Stomach smooth muscle (tissue), 2 donors: ENCODE results near the gene XPO4.

Experiments
- H3K27ac ChIP-seq: one replicate; pipeline ENCODE4 v1.7.0; 2013; ENCODE audit warnings: mild to moderate bottlenecking, low read length, inconsistent platforms
- H3K27me3 ChIP-seq, 2 donors: one replicate each; pipeline ENCODE4 v1.7.0; 2013; ENCODE audit warnings: low read length in 2 of 2; ENCODE audit not compliant: insufficient read depth in 2 of 2, control insufficient read depth in 1 of 2
- H3K36me3 ChIP-seq, 2 donors: one replicate each; pipeline ENCODE4 v1.7.0; 2013; ENCODE audit warnings: low read length in 2 of 2; ENCODE audit not compliant: control insufficient read depth in 2 of 2, insufficient read depth in 2 of 2
- H3K4me1 ChIP-seq: one replicate; pipeline ENCODE4 v1.7.0; 2013; ENCODE audit warnings: low read length; ENCODE audit not compliant: control insufficient read depth, insufficient read depth
- H3K4me3 ChIP-seq, 2 donors: one replicate each; pipeline ENCODE4 v1.7.0; 2013; ENCODE audit warnings: low read length in 2 of 2
- H3K9ac ChIP-seq, 2 donors: one replicate each; pipeline ENCODE4 v1.7.0; 2013; ENCODE audit warnings: low read length in 2 of 2, mild to moderate bottlenecking in 1 of 2
- H3K9me3 ChIP-seq, 2 donors: one replicate each; pipeline ENCODE4 v1.7.0; 2013; ENCODE audit warnings: low read length in 2 of 2; ENCODE audit not compliant: control insufficient read depth in 2 of 2
- donor health status: healthy.
- donor health status: Pancreatic carcinoma.

Gene XPO4

GRCh38 chr13:20814224-20814910, 88.2 kb downstream of the XPO4 start:
- Histone ChIP-seq H3K9me3 (no peaks in the 10 kb centered on the region), H3K4me1 (peaks cover 11% of the 10 kb centered on the region), H3K9ac (no peak overlapping the region), H3K36me3 (no peaks in the 10 kb centered on the region), H3K4me3 (peak overlapping the region; percentile 4 to 6), H3K27ac (peak overlapping the region; percentile 72), H3K27me3 (no peaks in the 10 kb centered on the region)

DNA sequence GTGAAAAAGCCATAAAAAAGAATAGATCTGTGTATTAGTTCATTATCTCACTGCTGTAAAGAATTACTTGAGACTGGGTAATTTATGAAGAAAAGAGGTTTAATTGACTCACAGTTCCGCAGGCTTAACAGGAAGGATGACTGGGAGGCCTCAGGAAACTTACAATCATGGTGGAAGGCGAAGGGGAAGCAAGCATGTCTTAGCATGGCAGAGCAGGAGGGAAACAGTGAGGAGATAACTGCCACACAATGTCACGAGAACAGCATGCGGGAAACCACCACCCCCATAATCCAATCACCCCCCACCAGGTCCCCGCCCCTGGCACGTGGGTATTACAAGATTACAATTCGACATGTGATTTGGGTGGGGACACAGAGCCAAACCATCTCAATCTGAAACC, 89.7 kb downstream of the XPO4 start:
- Histone ChIP-seq H3K36me3 (peaks cover 5 to 8% of the 10 kb centered on the region in 2 donors), H3K27ac (no peak overlapping the region), H3K4me3 (no peak overlapping the region), H3K4me1 (peaks cover 11% of the 10 kb centered on the region), H3K9ac (no peak overlapping the region), H3K27me3 (no peaks in the 10 kb centered on the region), H3K9me3 (no peaks in the 10 kb centered on the region)

GRCh38 chr13:20810808-20811207, 91.7 kb downstream of the XPO4 start:
- no peak overlapping the region for H3K27ac ChIP-seq
- H3K9me3 ChIP-seq = no peaks in the 10 kb centered on the region

DNA sequence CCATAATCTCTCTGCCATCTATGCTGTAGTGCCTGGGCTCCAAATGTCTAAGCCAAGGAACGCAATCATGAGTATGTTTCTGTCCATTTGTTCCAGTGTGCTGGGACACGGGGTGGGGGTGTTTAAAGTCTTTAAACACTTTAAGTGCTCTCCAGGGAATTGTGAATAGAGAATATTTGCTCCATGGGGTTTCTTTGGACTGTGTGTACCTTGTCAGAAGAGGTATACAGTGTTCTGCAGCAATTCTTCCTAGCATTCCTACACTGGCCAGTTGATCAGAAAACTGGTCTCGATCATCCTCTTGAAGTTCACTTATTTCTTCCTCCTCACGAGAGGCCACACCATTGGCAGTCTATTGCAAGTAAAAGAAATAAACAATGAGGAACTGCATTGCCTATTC, 93.7 kb downstream of the XPO4 start:
- Histone ChIP-seq H3K36me3 (peaks cover 8 to 10% of the 10 kb centered on the region in 2 donors), H3K4me3 (no peak overlapping the region), H3K4me1 (peaks cover 7% of the 10 kb centered on the region), H3K27me3 (no peaks in the 10 kb centered on the region), H3K9me3 (no peaks in the 10 kb centered on the region), H3K9ac (no peak overlapping the region), H3K27ac (no peak overlapping the region)

More at GRCh38 chr13:20810808-20811207, 91.7 kb downstream of the XPO4 start:
- Histone ChIP-seq H3K36me3 (peaks cover 8 to 10% of the 10 kb centered on the region in 2 donors), H3K4me3 (no peak overlapping the region), H3K9ac (no peak overlapping the region), H3K4me1 (peaks cover 11% of the 10 kb centered on the region), H3K27me3 (no peaks in the 10 kb centered on the region)

GRCh38 chr13:20803180-20803965, 99.2 kb downstream of the XPO4 start:
- no peak overlapping the region for H3K9ac ChIP-seq
- H3K4me3 ChIP-seq = no peak overlapping the region
- H3K4me1 ChIP-seq = no peaks in the 10 kb centered on the region
- no peaks in the 10 kb centered on the region for H3K27me3 ChIP-seq
- H3K27ac ChIP-seq = no peak overlapping the region
- no peaks in the 10 kb centered on the region for H3K9me3 ChIP-seq
- H3K36me3 ChIP-seq = peaks cover under 1 to 19% of the 10 kb centered on the region in 2 donors

DNA sequence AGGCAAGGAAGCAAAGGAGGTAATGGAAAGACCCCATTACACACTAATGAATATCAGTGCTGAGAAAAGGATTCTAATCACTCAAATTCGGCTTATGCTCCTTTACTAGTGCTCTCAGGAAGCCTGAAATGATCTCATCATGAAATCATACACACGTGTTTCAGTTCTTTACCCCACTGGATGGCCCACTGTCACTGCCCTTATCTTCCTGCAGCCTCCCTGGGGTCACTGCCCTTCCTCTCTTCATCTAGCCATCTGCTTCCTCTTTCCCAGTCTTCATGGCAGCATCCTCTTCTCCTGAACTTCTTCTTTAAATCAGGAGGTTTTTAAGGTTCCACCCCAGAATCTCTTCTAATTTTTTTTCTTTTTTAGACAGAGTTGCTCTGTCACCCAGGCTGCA, 100.8 kb downstream of the XPO4 start:
- no peak overlapping the region for H3K27ac ChIP-seq
- no peaks in the 10 kb centered on the region for H3K4me1 ChIP-seq

GRCh38 chr13:20799726-20800416, 102.7 kb downstream of the XPO4 start:
- Histone ChIP-seq H3K9ac (no peak overlapping the region), H3K27ac (no peak overlapping the region), H3K9me3 (no peaks in the 10 kb centered on the region), H3K4me3 (no peak overlapping the region), H3K27me3 (no peaks in the 10 kb centered on the region), H3K4me1 (no peaks in the 10 kb centered on the region), H3K36me3 (peaks cover 10 to 20% of the 10 kb centered on the region in 2 donors)

More for the DNA sequence above, 100.8 kb downstream of the XPO4 start:
- Histone ChIP-seq H3K9ac (no peak overlapping the region), H3K27me3 (no peaks in the 10 kb centered on the region), H3K9me3 (no peaks in the 10 kb centered on the region), H3K4me3 (no peak overlapping the region), H3K36me3 (peaks cover 4 to 13% of the 10 kb centered on the region in 2 donors)

DNA sequence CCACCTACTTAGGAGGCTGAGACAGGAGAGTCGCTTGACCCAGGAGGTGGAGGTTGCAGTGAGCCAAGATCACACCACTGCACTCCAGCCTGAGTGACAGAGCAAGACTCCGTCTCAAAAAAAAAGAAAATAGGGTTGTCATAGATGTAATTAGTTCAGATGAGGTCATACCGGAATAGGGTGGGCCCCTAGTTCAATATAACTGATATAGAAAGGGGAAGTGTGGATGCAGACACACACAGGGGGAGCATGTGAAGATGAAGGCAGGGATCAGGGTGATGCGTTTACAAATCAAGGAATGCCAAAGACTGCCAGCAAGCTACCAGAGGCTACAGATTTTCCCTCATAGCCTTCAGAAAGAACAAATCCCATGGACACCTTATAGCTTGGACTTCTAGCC, 104.5 kb downstream of the XPO4 start:
- Histone ChIP-seq H3K36me3 (peaks cover 16 to 23% of the 10 kb centered on the region in 2 donors), H3K9me3 (no peaks in the 10 kb centered on the region), H3K9ac (no peak overlapping the region), H3K4me1 (no peaks in the 10 kb centered on the region), H3K27ac (no peak overlapping the region), H3K27me3 (no peaks in the 10 kb centered on the region), H3K4me3 (no peak overlapping the region)

DNA sequence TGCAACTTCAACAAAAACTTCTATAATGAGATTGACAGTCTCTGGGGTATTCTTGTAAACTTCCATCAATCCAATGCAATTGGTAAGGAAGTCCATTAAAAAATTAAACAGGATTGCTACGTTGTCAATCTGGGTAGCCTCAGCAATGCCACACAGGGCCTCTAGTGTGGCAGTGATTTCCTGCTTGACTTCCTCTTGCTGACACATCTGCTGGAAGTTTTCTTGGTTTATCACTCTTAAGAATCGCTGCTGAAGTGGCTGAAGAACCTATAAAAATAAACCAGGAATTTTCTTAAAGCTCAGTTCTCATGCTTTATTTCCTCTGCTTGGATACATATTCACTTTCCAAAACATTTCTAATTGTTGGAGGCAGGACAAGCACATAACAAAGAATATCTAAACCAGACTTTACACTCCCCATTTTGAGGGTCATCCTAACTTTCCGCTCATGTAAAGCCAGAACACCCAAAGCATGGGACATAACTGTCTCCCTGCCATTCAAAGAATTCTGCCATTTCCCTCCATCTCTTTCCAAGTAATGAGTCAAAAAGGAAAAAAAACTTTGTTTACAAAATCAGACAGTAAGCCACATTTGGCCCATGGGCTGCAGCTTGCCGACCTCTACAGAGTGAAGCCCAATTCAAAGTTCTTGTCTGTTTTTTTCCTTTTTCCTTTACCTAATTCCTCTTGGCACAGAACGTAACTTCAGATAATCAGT, 105.6 kb downstream of the XPO4 start:
- H3K27me3 ChIP-seq = no peaks in the 10 kb centered on the region
- H3K27ac ChIP-seq = peak overlapping the region; percentile 37
- no peaks in the 10 kb centered on the region for H3K4me1 ChIP-seq
- no peak overlapping the region for H3K4me3 ChIP-seq
- H3K9me3 ChIP-seq = no peaks in the 10 kb centered on the region
- H3K9ac ChIP-seq = no peak overlapping the region
- peaks cover 16 to 23% of the 10 kb centered on the region in 2 donors for H3K36me3 ChIP-seq

DNA sequence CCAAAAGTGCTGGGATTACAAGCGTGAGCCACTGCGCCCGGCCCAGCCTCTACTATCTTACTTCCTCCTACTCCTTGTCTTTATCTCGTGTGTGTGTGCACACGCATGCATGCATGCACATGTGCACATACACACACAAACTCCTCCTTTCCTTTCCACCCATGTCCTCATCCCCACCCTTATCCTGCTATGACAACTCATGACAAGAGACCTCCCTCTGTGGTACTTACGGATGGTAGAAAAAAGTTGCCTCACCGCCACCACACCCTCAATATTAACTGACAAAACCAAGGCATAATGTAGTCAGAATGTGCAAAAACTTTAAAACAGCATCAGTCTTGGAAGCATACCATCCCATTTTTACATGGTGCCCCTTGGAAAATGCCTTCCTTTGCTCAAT, 112.9 kb downstream of the XPO4 start:
- H3K9ac ChIP-seq = no peak overlapping the region
- H3K4me1 ChIP-seq = no peaks in the 10 kb centered on the region
- no peak overlapping the region for H3K4me3 ChIP-seq
- H3K9me3 ChIP-seq = no peaks in the 10 kb centered on the region
- H3K27me3 ChIP-seq = no peaks in the 10 kb centered on the region
- peaks cover 16 to 24% of the 10 kb centered on the region in 2 donors for H3K36me3 ChIP-seq
- no peak overlapping the region for H3K27ac ChIP-seq
